GM12801 (cell line): ENCODE measurements around the gene MACROD2.

ENCODE experiments used
- TF ChIP-seq, protein P1 (sequence below): IDR thresholded peaks from one replicate; pipeline ENCODE4 v1.5.1; 2011; ENCODE audit warnings: control low read depth; ENCODE audit not compliant: insufficient read length; ENCODE audit errors: extremely low read depth

Gene MACROD2

DNA sequence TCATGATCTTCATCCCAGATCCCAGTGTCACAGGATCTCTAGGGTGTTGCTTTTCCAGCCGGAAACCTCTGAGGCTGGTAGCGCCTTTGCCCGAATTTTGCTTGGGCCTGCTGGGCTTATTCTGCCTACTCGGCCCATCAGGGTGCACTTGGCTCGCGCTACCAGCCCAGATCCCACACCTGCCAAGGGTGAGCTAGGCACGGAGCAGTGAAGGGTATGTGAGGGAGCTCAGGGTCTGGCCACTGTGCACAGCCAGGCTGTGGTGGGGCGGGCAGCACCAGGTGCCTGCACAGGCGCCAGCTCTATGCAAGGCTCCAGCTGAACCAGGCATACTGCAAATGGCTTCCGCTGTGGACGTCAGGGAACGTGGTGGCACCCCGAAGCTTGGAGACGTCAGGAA is 1035.5 kb downstream of the MACROD2 start:
- TF ChIP-seq, protein P1, sequence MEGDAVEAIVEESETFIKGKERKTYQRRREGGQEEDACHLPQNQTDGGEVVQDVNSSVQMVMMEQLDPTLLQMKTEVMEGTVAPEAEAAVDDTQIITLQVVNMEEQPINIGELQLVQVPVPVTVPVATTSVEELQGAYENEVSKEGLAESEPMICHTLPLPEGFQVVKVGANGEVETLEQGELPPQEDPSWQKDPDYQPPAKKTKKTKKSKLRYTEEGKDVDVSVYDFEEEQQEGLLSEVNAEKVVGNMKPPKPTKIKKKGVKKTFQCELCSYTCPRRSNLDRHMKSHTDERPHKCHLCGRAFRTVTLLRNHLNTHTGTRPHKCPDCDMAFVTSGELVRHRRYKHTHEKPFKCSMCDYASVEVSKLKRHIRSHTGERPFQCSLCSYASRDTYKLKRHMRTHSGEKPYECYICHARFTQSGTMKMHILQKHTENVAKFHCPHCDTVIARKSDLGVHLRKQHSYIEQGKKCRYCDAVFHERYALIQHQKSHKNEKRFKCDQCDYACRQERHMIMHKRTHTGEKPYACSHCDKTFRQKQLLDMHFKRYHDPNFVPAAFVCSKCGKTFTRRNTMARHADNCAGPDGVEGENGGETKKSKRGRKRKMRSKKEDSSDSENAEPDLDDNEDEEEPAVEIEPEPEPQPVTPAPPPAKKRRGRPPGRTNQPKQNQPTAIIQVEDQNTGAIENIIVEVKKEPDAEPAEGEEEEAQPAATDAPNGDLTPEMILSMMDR = no peak

DNA sequence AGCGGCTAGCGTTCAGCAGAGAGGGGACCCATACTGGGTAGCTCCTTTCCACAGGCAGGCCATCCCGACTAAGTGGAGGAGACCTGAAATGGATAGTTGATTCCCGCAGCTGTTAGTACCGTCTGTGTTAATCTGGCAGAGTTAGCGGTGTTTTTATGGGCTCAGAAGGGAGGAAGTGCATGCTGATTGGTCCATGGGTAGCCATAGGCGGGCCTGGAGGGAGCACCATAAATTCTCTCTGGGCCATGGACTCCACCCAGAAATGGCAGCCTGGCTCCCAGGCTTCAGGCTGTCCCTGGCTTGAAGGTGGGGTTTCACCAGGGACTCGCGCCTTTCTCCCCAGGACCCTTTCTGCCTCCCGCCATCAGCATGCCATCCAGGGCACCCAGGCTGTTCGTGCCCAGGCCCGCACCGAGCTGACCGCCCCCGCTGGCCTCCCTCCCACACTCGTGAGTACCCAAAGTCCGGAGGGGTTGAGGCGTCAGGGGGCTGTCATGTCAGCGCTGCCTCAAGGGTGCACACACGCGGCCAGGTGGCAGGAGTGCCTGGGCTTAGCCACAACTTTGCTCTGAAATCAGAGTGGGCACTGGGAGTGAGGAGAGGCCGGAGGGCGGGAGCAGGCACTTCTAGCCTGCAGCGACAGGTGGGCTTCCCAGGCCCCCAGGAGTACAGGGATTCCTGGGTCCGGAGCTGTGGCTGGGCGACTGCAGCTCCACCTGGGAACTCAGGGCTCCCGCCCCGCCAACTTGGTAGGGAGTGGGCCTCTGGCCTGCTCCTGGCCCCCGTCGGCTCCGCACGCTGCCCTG is 1036.4 kb downstream of the MACROD2 start:
- TF ChIP-seq, protein P1 = no peak

DNA sequence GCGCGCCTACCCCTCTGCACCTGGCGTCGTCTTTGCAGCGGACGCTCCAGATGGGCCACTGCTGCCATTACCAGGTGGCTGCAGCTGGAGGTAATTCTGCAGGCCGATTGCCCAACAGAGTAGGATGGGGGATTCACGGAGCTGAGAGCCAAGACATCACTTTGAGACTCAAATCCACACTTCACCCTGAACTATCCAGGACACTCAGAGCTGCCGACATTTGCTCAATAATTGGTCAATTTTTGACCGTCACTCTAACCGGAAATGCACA is 1037.0 kb downstream of the MACROD2 start:
- TF ChIP-seq, protein P1 = no peak

DNA sequence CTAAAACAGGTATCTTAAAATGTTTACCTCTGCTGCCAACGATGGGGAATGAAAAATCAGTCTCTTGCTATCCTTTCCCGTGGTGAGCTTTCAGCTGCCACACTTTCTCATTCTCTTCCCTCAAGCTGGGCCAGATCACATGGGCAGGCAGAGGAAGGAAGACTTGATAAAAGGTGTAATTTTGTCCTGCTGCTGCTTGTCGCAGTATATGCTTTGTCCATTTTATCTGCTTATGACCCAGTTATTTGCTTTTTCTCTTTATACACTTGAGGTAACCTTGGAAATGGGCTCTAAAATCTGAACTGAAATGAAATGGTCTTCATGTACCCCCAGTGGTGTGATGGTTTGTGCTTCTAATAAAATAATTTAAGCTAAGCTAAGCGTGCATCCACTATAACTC is 1038.0 kb downstream of the MACROD2 start:
- TF ChIP-seq, protein P1 = no peak

DNA sequence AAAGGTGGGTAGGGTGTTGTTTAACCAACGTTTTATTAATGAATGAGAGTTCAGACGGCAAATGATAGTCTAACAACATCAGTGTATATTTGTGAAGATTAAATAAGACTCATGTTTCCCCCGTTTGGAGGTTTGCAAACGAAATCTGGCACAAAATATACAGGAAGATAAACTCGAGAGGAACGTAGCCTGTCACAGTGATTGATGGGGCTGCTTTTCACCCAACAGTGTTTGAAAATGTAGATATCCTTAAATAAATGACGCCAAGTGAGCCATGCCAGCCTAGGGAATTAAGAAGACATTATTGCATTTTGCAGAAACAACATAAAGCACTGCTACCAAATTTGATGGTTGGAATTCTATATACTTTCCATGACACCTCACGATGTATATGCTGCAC is 1038.6 kb downstream of the MACROD2 start:
- TF ChIP-seq, protein P1 = no peak

DNA sequence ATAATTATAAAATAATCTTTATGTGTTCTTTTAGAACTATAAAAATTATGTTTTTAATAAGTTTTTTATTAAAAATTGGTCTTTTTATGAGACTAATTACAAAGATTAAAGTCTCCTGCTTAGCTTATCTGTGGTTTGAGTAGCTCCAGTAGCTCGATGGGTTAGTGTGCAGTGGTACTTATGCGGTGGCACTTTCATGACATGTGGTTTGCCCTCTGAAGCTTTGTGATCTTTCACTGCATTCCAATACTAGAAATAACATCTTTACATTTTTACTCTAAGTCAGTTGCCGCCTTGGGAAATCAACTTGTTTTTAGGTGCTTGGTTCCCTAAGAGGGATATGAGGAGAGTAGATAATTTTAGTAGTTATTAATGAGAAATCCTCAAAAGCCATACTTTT is 1041.6 kb downstream of the MACROD2 start:
- TF ChIP-seq, protein P1 = no peak

DNA sequence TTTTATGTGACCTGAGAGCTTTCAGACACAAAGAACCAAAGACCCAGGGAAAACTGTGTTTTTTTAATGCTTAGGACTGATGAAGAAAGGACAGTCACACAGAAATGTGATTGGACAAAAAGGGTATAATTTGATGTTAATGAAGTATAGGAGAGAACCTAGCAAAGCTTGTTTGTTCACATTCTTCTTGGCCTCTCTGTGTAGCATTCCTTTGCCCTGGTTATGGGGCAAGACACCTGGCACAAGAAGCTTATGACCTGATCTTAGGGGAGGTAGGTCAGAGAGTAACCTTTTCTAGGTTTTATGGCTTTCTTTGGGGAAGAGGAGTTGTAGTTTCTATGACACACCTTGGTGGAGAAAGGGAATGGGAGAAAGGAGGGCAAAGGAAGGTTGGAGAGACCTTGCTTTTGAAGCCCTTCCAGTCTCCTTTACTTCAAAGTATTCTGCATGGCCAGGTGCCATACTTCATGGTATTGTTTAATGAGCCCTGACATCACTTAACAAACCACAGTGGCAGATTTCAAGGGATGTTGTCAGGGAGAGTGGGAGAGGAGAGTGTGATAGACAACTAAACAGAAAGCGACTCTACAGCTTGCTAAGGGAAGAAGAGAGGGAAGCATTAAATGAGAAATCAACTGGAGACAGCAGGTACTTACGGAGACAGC is 1043.9 kb downstream of the MACROD2 start:
- TF ChIP-seq, protein P1 = no peak
